Stimulated activated CD8-positive, alpha-beta memory T cell treated with anti-CD3 and anti-CD28 coated beads, Interleukin-7, amount 100 ng/mL, for 1 hour (primary cell): ENCODE measurements around the gene G2E3.

ENCODE experiments used
- DNase-seq, 2 donors: peaks; one replicate each; pipeline ENCODE4 v3.0.0-alpha.2; 2020; ENCODE audit warnings: low read depth in 2 of 2

Gene G2E3

GRCh38 chr14:30648471-30648870 is 89.5 kb downstream of the G2E3 start:
- no peak for DNase-seq

- no peak for DNase-seq
These were observed 93.0 kb downstream of the G2E3 start for GRCh38 chr14:30651937-30652336.

GRCh38 chr14:30655124-30655523 is 96.2 kb downstream of the G2E3 start:
- DNase-seq = no peak

GRCh38 chr14:30655658-30656057 is 96.7 kb downstream of the G2E3 start:
- no peak for DNase-seq

- DNase-seq = peak in 1 of 2 donors; percentile 2
These were observed 97.3 kb downstream of the G2E3 start for GRCh38 chr14:30656190-30656632.

- DNase-seq = no peak
These were observed 98.1 kb downstream of the G2E3 start for GRCh38 chr14:30657050-30657449.

- no peak for DNase-seq
These were observed 98.7 kb downstream of the G2E3 start for GRCh38 chr14:30657606-30658163.

GRCh38 chr14:30658645-30659044 is 99.7 kb downstream of the G2E3 start:
- no peak for DNase-seq

- DNase-seq = no peak
These were observed 110.6 kb downstream of the G2E3 start for GRCh38 chr14:30669594-30669993.
